ENCODE data around the gene OR56A5.
"Not testable (repeated sequence)": the region's sequence is repeated elsewhere in the genome, so short reads cannot be mapped to it uniquely, and the experiment has no call there.

The OR56A5 gene

DNA sequence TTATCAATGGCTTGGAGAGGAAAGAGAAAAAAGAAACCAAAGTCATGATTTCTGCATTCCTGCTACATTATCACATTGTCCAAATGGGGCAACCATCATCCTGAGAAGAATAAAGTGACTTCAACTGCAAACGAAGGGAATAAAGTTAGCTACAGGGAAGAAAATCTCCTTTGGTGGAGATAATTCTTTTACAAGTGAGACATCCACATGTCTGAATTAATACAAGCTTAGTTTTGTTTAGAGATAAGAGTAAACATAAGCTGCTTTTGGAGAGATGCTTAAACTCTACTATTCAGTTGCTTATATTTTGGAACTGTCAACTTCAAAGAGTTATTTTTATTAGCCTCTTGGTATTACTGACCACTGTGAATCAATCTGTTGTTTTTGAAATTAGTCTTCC, 18.6 kb upstream of the OR56A5 start, which contains the start of gene OR52L1:
OR52L1 (minus strand) TSS at position 101 of the 400 bp plus-strand sequence; CDS start at position 46, 55 bp downstream.
- Histone ChIP-seq H3K4me1 (no peaks in the 10 kb centered on the region), H3K27me3 (peaks cover 0 to 6% of the 10 kb centered on the region in 2 donors), H3K4me3 (no peak within 1 kb of the TSS), H3K27ac (no peak within 1 kb of the TSS), H3K9me3 (no peaks in the 10 kb centered on the region), H3K36me3 (no peaks in the 10 kb centered on the region)
- intact Hi-C loops (cut with DNase I; ENCODE audit: low total_unique reads): no loop called here
- DNase-seq: no peak
- no peak for TF ChIP-seq CTCF (IDR thresholded peaks at IDR 0.05)

DNA sequence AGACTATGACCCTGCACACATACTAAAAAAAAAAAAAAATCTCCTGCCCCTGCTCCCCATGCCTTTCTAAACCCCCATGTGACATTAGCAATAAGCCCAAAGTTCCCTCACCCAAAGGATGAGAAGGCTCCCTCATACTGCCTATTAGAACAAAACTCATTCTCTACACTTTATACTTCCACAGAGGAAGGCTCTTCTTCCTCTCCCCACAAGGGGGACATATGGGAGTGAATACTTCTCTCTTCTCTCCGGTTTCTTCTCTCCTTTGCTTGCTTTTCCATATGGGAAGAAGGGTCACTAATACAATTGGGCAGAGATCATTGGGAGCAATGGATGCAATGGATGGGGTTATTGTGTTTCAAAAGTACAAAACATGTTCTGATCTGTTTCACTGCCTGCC, 15.1 kb upstream of the OR56A5 start:
- H3K4me3 ChIP-seq: no peak overlapping the region
- intact Hi-C loops (cut with DNase I; ENCODE audit: low total_unique reads): no loop called here
- H3K36me3 ChIP-seq: no peaks in the 10 kb centered on the region
- peaks cover 0 to 3% (median 0%) of the 10 kb centered on the region in 3 donors for H3K9me3 ChIP-seq
- DNase-seq: no peak
- H3K27me3 ChIP-seq: peaks cover 0 to 6% of the 10 kb centered on the region in 2 donors
- no peaks in the 10 kb centered on the region for H3K4me1 ChIP-seq
- no peak for TF ChIP-seq CTCF (IDR thresholded peaks at IDR 0.05)
- no peak overlapping the region for H3K27ac ChIP-seq

GRCh38 chr11:5973530-5973929, 5.2 kb upstream of the OR56A5 start:
- no peaks in the 10 kb centered on the region for H3K27me3 ChIP-seq
- H3K9me3 ChIP-seq: no peaks in the 10 kb centered on the region
- no peaks in the 10 kb centered on the region for H3K36me3 ChIP-seq
- no peak overlapping the region for H3K27ac ChIP-seq
- no peaks in the 10 kb centered on the region for H3K4me1 ChIP-seq
- TF ChIP-seq CTCF (IDR thresholded peaks at IDR 0.05): no peak
- no peak overlapping the region for H3K4me3 ChIP-seq
- intact Hi-C loops (cut with DNase I; ENCODE audit: low total_unique reads): no loop called here
- DNase-seq: no peak

DNA sequence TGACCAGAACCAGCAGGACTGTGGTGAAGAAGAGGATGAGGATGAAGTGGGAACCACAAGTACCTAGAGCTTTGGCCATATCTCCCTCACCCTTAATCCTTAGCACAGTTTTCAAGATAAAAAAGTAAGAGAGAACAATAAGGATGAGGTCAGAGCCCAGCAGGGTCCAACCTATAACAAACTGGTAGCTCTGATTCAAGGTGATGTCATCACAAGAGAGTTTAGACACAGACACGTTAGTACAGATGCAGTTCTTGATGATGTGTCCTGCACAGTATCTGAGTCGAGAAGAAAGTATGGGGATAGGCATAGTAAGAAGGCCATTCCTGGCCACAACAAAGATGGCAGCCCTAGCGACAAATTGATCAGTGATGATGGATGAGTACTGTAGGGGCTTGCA, 586 bp downstream of the OR56A5 start:
- Histone ChIP-seq H3K27ac (no peak overlapping the region), H3K4me3 (no peak overlapping the region), H3K9me3 (peaks cover 0 to 5% (median 0%) of the 10 kb centered on the region in 3 donors), H3K36me3 (no peaks in the 10 kb centered on the region), H3K4me1 (no peaks in the 10 kb centered on the region), H3K27me3 (no peaks in the 10 kb centered on the region)
- intact Hi-C loops (cut with DNase I; ENCODE audit: low total_unique reads): no loop called here
- no peak for DNase-seq
- TF ChIP-seq CTCF (IDR thresholded peaks at IDR 0.05): no peak

DNA sequence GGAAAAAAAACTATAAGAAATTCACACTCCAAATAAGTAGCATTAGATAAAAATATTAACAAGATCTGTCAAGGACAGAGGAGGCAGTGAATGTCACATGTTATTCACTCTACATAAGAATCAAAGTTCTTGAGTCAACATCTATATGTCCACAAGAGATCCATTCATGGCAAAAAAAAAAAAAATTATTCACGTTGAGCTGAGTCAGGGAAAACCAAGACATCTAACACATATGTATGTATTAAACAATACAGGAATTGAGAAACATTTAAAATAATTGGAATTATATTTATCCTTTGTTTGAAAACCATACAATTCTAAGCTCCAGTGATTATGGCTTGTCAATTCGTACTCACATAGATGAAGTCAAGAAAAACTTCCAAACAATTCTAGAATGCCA, 1.3 kb downstream of the OR56A5 start:
- H3K27ac ChIP-seq: no peak overlapping the region
- no peaks in the 10 kb centered on the region for H3K4me1 ChIP-seq
- H3K27me3 ChIP-seq: no peaks in the 10 kb centered on the region
- H3K9me3 ChIP-seq: peaks cover 0 to 7% (median 0%) of the 10 kb centered on the region in 3 donors
- DNase-seq: no peak
- intact Hi-C loops (cut with DNase I; ENCODE audit: low total_unique reads): no loop called here
- no peak overlapping the region for H3K4me3 ChIP-seq
- H3K36me3 ChIP-seq: no peaks in the 10 kb centered on the region
- no peak for TF ChIP-seq CTCF (IDR thresholded peaks at IDR 0.05)

- H3K36me3 ChIP-seq; DNase-seq; intact Hi-C loops (cut with DNase I; ENCODE audit: low total_unique reads); H3K27ac ChIP-seq; H3K27me3 ChIP-seq; H3K4me3 ChIP-seq; H3K4me1 ChIP-seq: not testable (repeated sequence)
- H3K9me3 ChIP-seq: peaks cover 0 to 15% (median 9%) of the 10 kb centered on the region in 3 donors
Measured at GRCh38 chr11:5960704-5961320, 7.5 kb downstream of the OR56A5 start.

All from tibial artery (tissue), 4 donors.